ENCODE data around the gene PLCH1. TPM values are rescaled to one million over a fixed set of nuclear protein-coding genes. Genes with fewer than 3 reads are reported as not detected.

PLCH1 gene
- total and polyA plus RNA-seq, 2 of the 13 experiments (the other 11 are each of a cell fraction or from before 2014, with no cell fraction given), result 2.0 to 3.0 TPM

DNA sequence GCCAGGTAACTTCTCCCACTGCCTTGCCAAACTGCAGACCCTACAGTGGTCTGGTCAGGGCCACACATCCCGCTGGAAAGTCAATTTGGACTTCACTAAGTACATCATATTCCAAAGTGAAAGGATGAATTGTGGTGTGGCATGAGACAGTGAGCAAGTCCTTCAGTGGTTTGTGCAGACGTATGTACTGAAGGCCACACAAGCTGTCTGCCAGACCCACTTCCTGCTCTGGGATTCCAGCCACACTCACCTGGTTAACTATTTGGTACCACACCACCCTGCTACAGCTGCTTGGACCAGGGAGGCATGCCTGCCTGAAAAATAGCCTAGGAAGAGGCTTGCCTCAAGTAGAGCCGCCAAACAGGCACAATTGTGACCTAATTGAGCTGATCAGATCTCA is 357.3 kb downstream of the PLCH1 start:
- Histone ChIP-seq H3K4me3 (replicated peaks in 1 of 3; ENCODE audit: insufficient read depth in 1 of 3, low read depth in 2 of 3, low read length in 3 of 3) (no peak overlapping the region), H3K27ac (ENCODE audit: extremely low read length, insufficient read depth, low read length) (no peak overlapping the region), H4K20me1 (ENCODE audit: insufficient read depth, low read length) (no peaks in the 10 kb centered on the region), H3K36me3 (replicated peaks in 1 of 2; ENCODE audit: control insufficient read depth in 1 of 2, insufficient read depth in 2 of 2, low read length in 2 of 2) (no peaks in the 10 kb centered on the region), H2AFZ (ENCODE audit: low read length) (no peak overlapping the region), H3K4me2 (ENCODE audit: low read depth, low read length) (no peak overlapping the region), H3K27me3 (ENCODE audit: control insufficient read depth in 1 of 2, insufficient read depth in 2 of 2, low read length in 2 of 2) (peaks cover 0 to 5% of the 10 kb centered on the region in 2 experiments; a peak in 1 of 5 replicates), H3K9me3 (ENCODE audit: low read length) (no peaks in the 10 kb centered on the region), H3K79me2 (ENCODE audit: insufficient read depth, low read length) (no peaks in the 10 kb centered on the region), H3K4me1 (ENCODE audit: insufficient read depth, low read length) (no peaks in the 10 kb centered on the region), H3K9ac (ENCODE audit: insufficient read depth, low read depth, low read length) (no peak overlapping the region)
- ATAC-seq, result no peak
- ChIA-PET CTCF (ENCODE audit: low intra/inter-chr PET ratio, low total read pairs) (no interaction called here), POLR2A (no interaction called here)
- WGBS (ENCODE audit: low lambda C conversion rate), result 6% methylated on average over 2 of the region's 3 CpGs
- intact Hi-C loops (cut with micrococcal nuclease; ENCODE audit: unreplicated experiment) (loop anchor here (10.0 kb wide), 1 partner anchor 467 kb away; the partner anchor contains the start of gene SLC33A1), in situ Hi-C loops (cut with HindIII; ENCODE audit: extremely low pct_ligation_motif_present, low pct_unique_long_range_greater_than_20kb) (no loop called here)
- no TSS peak for BruUV-seq (replicated peaks)
- no peak for FAIRE-seq
- DNase-seq (ENCODE audit: low spot score), result no peak
- TF ChIP-seq ZNF256 (CRISPR knock-in tag; conservative IDR thresholded peaks at IDR 0.05) (no peak), CREB1 (IDR thresholded peaks at IDR 0.05) (no peak), CREB1 (CRISPR knock-in tag; IDR thresholded peaks at IDR 0.05) (no peak), EP300 (IDR thresholded peaks at IDR 0.05; ENCODE audit: low read depth in 2 of 2, low read length in 2 of 2) (no peak), EP300 (CRISPR knock-in tag; IDR thresholded peaks at IDR 0.05; ENCODE audit: borderline replicate concordance) (no peak), NFYB (CRISPR knock-in tag; IDR thresholded peaks at IDR 0.05) (no peak), ATRX (CRISPR knock-in tag; IDR thresholded peaks at IDR 0.05; ENCODE audit: borderline replicate concordance) (no peak), ZNF136 (CRISPR knock-in tag; IDR thresholded peaks at IDR 0.05; ENCODE audit: low read depth) (no peak), ZNF720 (CRISPR knock-in tag; IDR thresholded peaks at IDR 0.05) (no peak), SIN3B (IDR thresholded peaks at IDR 0.05; ENCODE audit: low read length) (no peak)
- TF ChIP-seq, protein P1, sequence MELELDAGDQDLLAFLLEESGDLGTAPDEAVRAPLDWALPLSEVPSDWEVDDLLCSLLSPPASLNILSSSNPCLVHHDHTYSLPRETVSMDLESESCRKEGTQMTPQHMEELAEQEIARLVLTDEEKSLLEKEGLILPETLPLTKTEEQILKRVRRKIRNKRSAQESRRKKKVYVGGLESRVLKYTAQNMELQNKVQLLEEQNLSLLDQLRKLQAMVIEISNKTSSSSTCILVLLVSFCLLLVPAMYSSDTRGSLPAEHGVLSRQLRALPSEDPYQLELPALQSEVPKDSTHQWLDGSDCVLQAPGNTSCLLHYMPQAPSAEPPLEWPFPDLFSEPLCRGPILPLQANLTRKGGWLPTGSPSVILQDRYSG (CRISPR knock-in tag; IDR thresholded peaks at IDR 0.05), result no peak
- TF ChIP-seq, protein P2, sequence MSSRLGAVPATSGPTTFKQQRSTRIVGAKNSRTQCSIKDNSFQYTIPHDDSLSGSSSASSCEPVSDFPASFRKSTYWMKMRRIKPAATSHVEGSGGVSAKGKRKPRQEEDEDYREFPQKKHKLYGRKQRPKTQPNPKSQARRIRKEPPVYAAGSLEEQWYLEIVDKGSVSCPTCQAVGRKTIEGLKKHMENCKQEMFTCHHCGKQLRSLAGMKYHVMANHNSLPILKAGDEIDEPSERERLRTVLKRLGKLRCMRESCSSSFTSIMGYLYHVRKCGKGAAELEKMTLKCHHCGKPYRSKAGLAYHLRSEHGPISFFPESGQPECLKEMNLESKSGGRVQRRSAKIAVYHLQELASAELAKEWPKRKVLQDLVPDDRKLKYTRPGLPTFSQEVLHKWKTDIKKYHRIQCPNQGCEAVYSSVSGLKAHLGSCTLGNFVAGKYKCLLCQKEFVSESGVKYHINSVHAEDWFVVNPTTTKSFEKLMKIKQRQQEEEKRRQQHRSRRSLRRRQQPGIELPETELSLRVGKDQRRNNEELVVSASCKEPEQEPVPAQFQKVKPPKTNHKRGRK (CRISPR knock-in tag; IDR thresholded peaks at IDR 0.05), result no peak

Measured in HepG2 (cell line).